ENCODE data around the gene OR5H14. TPM values are rescaled to one million over a fixed set of nuclear protein-coding genes. Genes with fewer than 3 reads are reported as not detected.

Gene OR5H14
- total and polyA plus RNA-seq, 2 of the 8 experiments (the other 6 are each of a cell fraction or from before 2014, with no cell fraction given): not detected

- H2BK5ac ChIP-seq (ENCODE audit: low read depth, low read length): no peak overlapping the region
- no peak overlapping the region for H2BK120ac ChIP-seq (replicated peaks; ENCODE audit: low read depth, low read length)
- ChIA-PET CTCF (ENCODE audit: partially characterized antibody) (interaction anchor here (1.2 to 8.2 kb wide), 3 partner anchors 77 to 405 kb away, joined by 3 to 61 read pairs (median 5); no protein-coding TSS in a partner anchor), POLR2A (ENCODE audit: partially characterized antibody) (no interaction called here)
- DNase-seq (ENCODE audit: low read depth in 1 of 2, low spot score in 2 of 2) (no peak), FAIRE-seq (no peak)
- no peak overlapping the region for H2AK5ac ChIP-seq (ENCODE audit: low read depth, low read length)
- H4K8ac ChIP-seq (ENCODE audit: extremely low read depth, insufficient read depth, low read length): no peak overlapping the region
- no peak overlapping the region for H3K27ac ChIP-seq (ENCODE audit: low read depth, low read length)
- H3K56ac ChIP-seq (replicated peaks; ENCODE audit: insufficient read length, low read depth, low read length): no peak overlapping the region
- no peak overlapping the region for H2BK15ac ChIP-seq (ENCODE audit: low read length)
- H3K79me2 ChIP-seq (ENCODE audit: control insufficient read depth in 1 of 2, insufficient read depth in 2 of 2, low read length in 2 of 2): no peaks in the 10 kb centered on the region
- H2AFZ ChIP-seq (ENCODE audit: low read length): no peak overlapping the region
- no peaks in the 10 kb centered on the region for H4K20me1 ChIP-seq (replicated peaks in 1 of 2; ENCODE audit: control insufficient read depth in 1 of 2, insufficient read depth in 2 of 2, low read length in 2 of 2)
- no peak overlapping the region for H2BK20ac ChIP-seq (ENCODE audit: low read length)
- no peak overlapping the region for H3K9ac ChIP-seq (replicated peaks in 1 of 4; ENCODE audit: extremely low read depth in 1 of 4, low read depth in 3 of 4, low read length in 3 of 4)
- H3K4ac ChIP-seq (replicated peaks; ENCODE audit: insufficient read length, low read depth, low read length): no peak overlapping the region
- no peak overlapping the region for H3K23ac ChIP-seq (ENCODE audit: insufficient read length)
- H3K4me1 ChIP-seq (replicated peaks in 1 of 4; ENCODE audit: control insufficient read depth in 3 of 4, insufficient read depth in 4 of 4, low read length in 3 of 4): peaks cover 0 to 4% (median 0%) of the 10 kb centered on the region in 4 experiments; a peak in 1 of 7 replicates
- no peaks in the 10 kb centered on the region for H3K9me3 ChIP-seq (ENCODE audit: insufficient read depth in 2 of 2, low read depth in 1 of 2, low read length in 1 of 2)
- H3K4me3 ChIP-seq (ENCODE audit: extremely low read depth in 1 of 4, insufficient read depth in 2 of 4, low read depth in 3 of 4, low read length in 4 of 4): no peak overlapping the region
- no peaks in the 10 kb centered on the region for H3K36me3 ChIP-seq (ENCODE audit: control insufficient read depth in 2 of 4, insufficient read depth in 4 of 4, low read length in 3 of 4)
- TF ChIP-seq BRCA1 (IDR thresholded peaks at IDR 0.05; ENCODE audit: low read depth, low read length): no peak
- TF ChIP-seq POLR2A (IDR thresholded peaks at IDR 0.05; ENCODE audit: control extremely low read depth in 1 of 2, low read depth in 2 of 2, low read length in 2 of 2): no peak
- TF ChIP-seq TAF1 (IDR thresholded peaks at IDR 0.05; ENCODE audit: low read depth, low read length): no peak
- TF ChIP-seq MAFK (IDR thresholded peaks at IDR 0.05; ENCODE audit: low read depth, low read length): no peak
- TF ChIP-seq SP4 (IDR thresholded peaks at IDR 0.05; ENCODE audit: low read length): no peak
- TF ChIP-seq CHD2 (IDR thresholded peaks at IDR 0.05; ENCODE audit: low read length): no peak
- no peak for TF ChIP-seq HDAC2 (IDR thresholded peaks at IDR 0.05; ENCODE audit: borderline replicate concordance in 1 of 2, low read depth in 2 of 2, low read length in 2 of 2)
- TF ChIP-seq JUND (IDR thresholded peaks at IDR 0.05; ENCODE audit: low read length): no peak
- no peak for TF ChIP-seq NRF1 (IDR thresholded peaks at IDR 0.05; ENCODE audit: low read depth, low read length)
- no peak for TF ChIP-seq EP300 (IDR thresholded peaks at IDR 0.05; ENCODE audit: borderline replicate concordance in 1 of 2, low read depth in 2 of 2, low read length in 2 of 2)
- TF ChIP-seq RAD21 (IDR thresholded peaks at IDR 0.05 in 1 of 2, conservative IDR thresholded peaks at IDR 0.05 in 1 of 2; ENCODE audit: low read depth in 2 of 2, low read length in 2 of 2): no peak
- TF ChIP-seq CTCF (IDR thresholded peaks at IDR 0.05; ENCODE audit: control extremely low read depth in 1 of 3, insufficient read depth in 1 of 3, low read depth in 1 of 3, low read length in 3 of 3): no peak
- H3K27me3 ChIP-seq (replicated peaks in 1 of 4; ENCODE audit: control insufficient read depth in 3 of 4, extremely low read depth in 1 of 4, insufficient read depth in 3 of 4, low read length in 3 of 4): no peaks in the 10 kb centered on the region
- H3K14ac ChIP-seq (ENCODE audit: insufficient read length): no peak overlapping the region
- H3K4me2 ChIP-seq (ENCODE audit: insufficient read depth in 1 of 2, low read depth in 2 of 2, low read length in 2 of 2): no peak overlapping the region
- no peak overlapping the region for H4K91ac ChIP-seq (replicated peaks; ENCODE audit: insufficient read length, low read length)
- H2BK12ac ChIP-seq (ENCODE audit: low read depth, low read length): no peak overlapping the region
- H3K23me2 ChIP-seq (ENCODE audit: low read depth, low read length): no peaks in the 10 kb centered on the region
- H3K18ac ChIP-seq (ENCODE audit: extremely low read depth, low read length): no peak overlapping the region; the same call in 1 of the 2 replicates
- H4K5ac ChIP-seq (ENCODE audit: insufficient read length, low read depth, low read length): no peak overlapping the region
- H3K79me1 ChIP-seq (ENCODE audit: low read depth, low read length): no peaks in the 10 kb centered on the region
Observed at GRCh38 chr3:98182196-98182595, 34.9 kb downstream of the OR5H14 start.
